ENCODE measurements around the gene ZNF451. TPM values are rescaled to one million over a fixed set of nuclear protein-coding genes. Genes with fewer than 3 reads are reported as not detected.

The ZNF451 gene
- total RNA-seq, 1 experiment from 2014 or later: 50.6 TPM

GRCh38 chr6:57165080-57165479 is 75.1 kb downstream of the ZNF451 start:
- Histone ChIP-seq H3F3A (ENCODE audit: insufficient read depth, low read depth) (peaks cover 15% of the 10 kb centered on the region), H3K4me2 (no peak overlapping the region), H3K9me2 (ENCODE audit: insufficient read depth) (no peaks in the 10 kb centered on the region), H3K79me2 (ENCODE audit: low read depth) (no peaks in the 10 kb centered on the region), H3K27ac (no peak overlapping the region), H3K36me3 (ENCODE audit: low read depth) (0 out of 2 replicates have a peak, but pooled peaks cover 13% of the 10 kb centered on the region), H4K20me1 (ENCODE audit: insufficient read depth) (no peaks in the 10 kb centered on the region; the same call in 1 of the 2 replicates), H3K4me1 (replicated peaks; ENCODE audit: insufficient read depth) (no peaks in the 10 kb centered on the region), H3K9me3 (ENCODE audit: insufficient read depth, low read depth) (peaks cover 15% of the 10 kb centered on the region), H3K4me3 (no peak overlapping the region), H3K27me3 (ENCODE audit: insufficient read depth, low read depth) (no peaks in the 10 kb centered on the region), H2AFZ (no peak overlapping the region)
- DNase-seq: no peak
- intact Hi-C loops (cut with micrococcal nuclease; ENCODE audit: unreplicated experiment): no loop called here
- TF ChIP-seq EZH2 (IDR thresholded peaks at IDR 0.05; ENCODE audit: low read depth): no peak
- TF ChIP-seq CTCF (conservative IDR thresholded peaks at IDR 0.05): no peak
- ChIA-PET CTCF (no interaction called here), POLR2A (ENCODE audit: unreplicated experiment) (no interaction called here)
- no TSS peak for BruUV-seq (replicated peaks)

GRCh38 chr6:57172136-57173055 is 82.4 kb downstream of the ZNF451 start, which contains the start of gene BAG2:
TSS of gene BAG2 (plus strand) at chr6:57172326. CDS start at chr6:57172698, 372 bp downstream.
- peaks cover 30% of the 10 kb centered on the region for H3K4me1 ChIP-seq (replicated peaks; ENCODE audit: insufficient read depth)
- H4K20me1 ChIP-seq (ENCODE audit: insufficient read depth): no peaks in the 10 kb centered on the region; the same call in 1 of the 2 replicates
- peaks cover 27% of the 10 kb centered on the region; the same call in 1 of the 2 replicates for H3F3A ChIP-seq (ENCODE audit: insufficient read depth, low read depth)
- BruUV-seq (replicated peaks): TSS peak; percentile 42
- no peaks in the 10 kb centered on the region for H3K9me3 ChIP-seq (ENCODE audit: insufficient read depth, low read depth)
- ChIA-PET POLR2A (ENCODE audit: unreplicated experiment) (interaction anchor here (0.6 to 0.7 kb wide), 3 partner anchors 11 to 479 kb away, joined by 4 to 5 read pairs (median 5); no protein-coding TSS in a partner anchor), CTCF (interaction anchor here (0.5 to 1.4 kb wide), 2 partner anchors 217 to 269 kb away, joined by 4 to 5 read pairs; no protein-coding TSS in a partner anchor)
- intact Hi-C loops (cut with micrococcal nuclease; ENCODE audit: unreplicated experiment): loop anchor here (1.0 to 10.0 kb wide), 3 partner anchors 83 to 268 kb away; partner anchors contain the start of gene BEND6
- H3K36me3 ChIP-seq (ENCODE audit: low read depth): peaks cover 10% of the 10 kb centered on the region
- no peaks in the 10 kb centered on the region for H3K27me3 ChIP-seq (ENCODE audit: insufficient read depth, low read depth)
- peak within 1 kb of the TSS; percentile 88 for H3K4me2 ChIP-seq
- no peak for TF ChIP-seq EZH2 (IDR thresholded peaks at IDR 0.05; ENCODE audit: low read depth)
- TF ChIP-seq CTCF (conservative IDR thresholded peaks at IDR 0.05): no peak; the same call in 1 of the 2 replicates
- peaks cover 48% of the 10 kb centered on the region for H3K79me2 ChIP-seq (ENCODE audit: low read depth)
- H2AFZ ChIP-seq: peak within 1 kb of the TSS; percentile 91
- peak within 1 kb of the TSS; percentile 91 for H3K4me3 ChIP-seq
- H3K27ac ChIP-seq: peak within 1 kb of the TSS; percentile 87
- H3K9me2 ChIP-seq (ENCODE audit: insufficient read depth): no peaks in the 10 kb centered on the region
- peak; percentile 73 to 85 for DNase-seq

- Histone ChIP-seq H3K79me2 (ENCODE audit: low read depth) (peaks cover 57% of the 10 kb centered on the region), H3K9me2 (ENCODE audit: insufficient read depth) (no peaks in the 10 kb centered on the region), H2AFZ (peak overlapping the region; percentile 91), H3K36me3 (ENCODE audit: low read depth) (peaks cover 14% of the 10 kb centered on the region), H4K20me1 (ENCODE audit: insufficient read depth) (no peaks in the 10 kb centered on the region; the same call in 1 of the 2 replicates), H3K4me3 (peak overlapping the region; percentile 91), H3K4me1 (replicated peaks; ENCODE audit: insufficient read depth) (peaks cover 30% of the 10 kb centered on the region), H3F3A (ENCODE audit: insufficient read depth, low read depth) (peaks cover 27% of the 10 kb centered on the region; the same call in 1 of the 2 replicates), H3K4me2 (peak overlapping the region; percentile 88), H3K27ac (peak overlapping the region; percentile 87), H3K27me3 (ENCODE audit: insufficient read depth, low read depth) (no peaks in the 10 kb centered on the region), H3K9me3 (ENCODE audit: insufficient read depth, low read depth) (no peaks in the 10 kb centered on the region)
- TF ChIP-seq CTCF (conservative IDR thresholded peaks at IDR 0.05) (no peak), EZH2 (IDR thresholded peaks at IDR 0.05; ENCODE audit: low read depth) (no peak)
- peak in 1 of 2 experiments; percentile 6 for DNase-seq
- ChIA-PET CTCF (interaction anchor here (1.4 kb wide), 1 partner anchor 218 kb away, joined by 4 read pairs; no protein-coding TSS in a partner anchor), POLR2A (ENCODE audit: unreplicated experiment) (interaction anchor here (0.7 kb wide), 1 partner anchor 448 kb away, joined by 5 read pairs; no protein-coding TSS in a partner anchor)
- intact Hi-C loops (cut with micrococcal nuclease; ENCODE audit: unreplicated experiment): loop anchor here (2.0 to 10.0 kb wide), 2 partner anchors 218 to 268 kb away; partner anchors contain the start of gene BEND6
- BruUV-seq (replicated peaks): no TSS peak
Measured at GRCh38 chr6:57173056-57173885, 83.3 kb downstream of the ZNF451 start.
